Panc1 (cell line): ENCODE data around the gene SSH2. TPM values are rescaled to one million over a fixed set of nuclear protein-coding genes. Genes with fewer than 3 reads are reported as not detected.

ENCODE experiments used
- ATAC-seq: fragments of 200-7000 bp; cut with Tn5 transposase; 2 replicates; pipeline ENCODE4 v1.9.1; 2020; ENCODE audit warnings: mild to moderate bottlenecking, moderate library complexity
- BruUV-seq: library from RNA; stranded (reverse); fragments of 400-500 nt; replicated peaks from 2 replicates; lab custom pipeline; 2021; lab: Mats Ljungman, UMichigan
- CTCF ChIA-PET: fragments of 300-600 bp; sonication (Branson Sonifier 250); formaldehyde crosslinking; loops from one replicate; lab custom pipeline; 2022; ENCODE audit warnings: antibody characterized with exemption; lab: Charles Lee
- POLR2A ChIA-PET: fragments of 300-600 bp; sonication (Branson Sonifier 250); formaldehyde crosslinking; loops from one replicate; lab custom pipeline; 2022; ENCODE audit warnings: antibody characterized with exemption; lab: Charles Lee
- DNase-seq: peaks from one replicate; pipeline ENCODE4 v3.0.0-alpha.2; 2010; ENCODE audit warnings: low read depth, low spot score
- H3K27ac ChIP-seq: 2 replicates; pipeline ENCODE4 v1.5.1; 2011; ENCODE audit warnings: mild to moderate bottlenecking, low read length, inconsistent platforms
- H3K27me3 ChIP-seq: fragments of 200-500 bp; sonication (Bioruptor generic); 2 replicates; pipeline ENCODE4 v1.6.0; 2014; ENCODE audit warnings: low read length, inconsistent platforms; ENCODE audit not compliant: control insufficient read depth, insufficient read depth
- H3K36me3 ChIP-seq: fragments of 200-500 bp; sonication (Bioruptor generic); 2 replicates; pipeline ENCODE4 v1.5.1; 2014; ENCODE audit warnings: inconsistent platforms, mild to moderate bottlenecking, low read length, moderate library complexity; ENCODE audit not compliant: control insufficient read depth, insufficient read depth
- H3K4me1 ChIP-seq: 2 replicates; pipeline ENCODE4 v1.5.1; 2011; ENCODE audit warnings: inconsistent platforms, mild to moderate bottlenecking, low read length, moderate library complexity; ENCODE audit not compliant: control insufficient read depth, insufficient read depth
- H3K4me3 ChIP-seq, 2 experiments: 2 replicates each; pipeline ENCODE4 v1.5.1; 2011 to 2012; ENCODE audit warnings: low read depth in 2 of 2, low read length in 2 of 2, mild to moderate bottlenecking in 2 of 2, inconsistent platforms in 1 of 2, moderate library complexity in 1 of 2
- H3K9me3 ChIP-seq: fragments of 200-500 bp; sonication (Bioruptor generic); 2 replicates; pipeline ENCODE4 v1.5.1; 2014; ENCODE audit warnings: low read depth, mild to moderate bottlenecking, inconsistent platforms, low read length, moderate library complexity; ENCODE audit not compliant: control insufficient read depth, insufficient read depth
- POLR2AphosphoS5 ChIP-seq: IDR thresholded peaks from 2 replicates; pipeline ENCODE4 v1.6.1; 2012; ENCODE audit warnings: mild to moderate bottlenecking, low read depth, low read length, moderate library complexity
- SIN3A ChIP-seq: IDR thresholded peaks from 2 replicates; pipeline ENCODE4 v1.6.1; 2012; ENCODE audit warnings: low read depth, mild to moderate bottlenecking, low read length, moderate library complexity, borderline replicate concordance; ENCODE audit not compliant: insufficient read depth
- TCF7L2 ChIP-seq: IDR thresholded peaks from 2 replicates; pipeline ENCODE4 v1.6.1; 2011; ENCODE audit warnings: mild to moderate bottlenecking, low read depth, low read length, inconsistent platforms
- in situ Hi-C: cut with HindIII; loops from 2 replicates; pipeline ENCODE4 v1.10.0; 2016; ENCODE audit warnings: low sequenced_read_pairs, low pct_unique_long_range_greater_than_20kb
- intact Hi-C: fragments of 100-400 bp; cut with micrococcal nuclease; formaldehyde crosslinking; loops from one replicate; pipeline ENCODE4 v1.10.0; 2022; ENCODE audit not compliant: unreplicated experiment
- total RNA-seq: library from RNA; stranded (reverse); gene quantifications from one replicate; pipeline ENCODE4 v1.2.1, GENCODE V29; 2021; ENCODE audit not compliant: unreplicated experiment
- TF ChIP-seq, protein P1 (sequence below), 2 experiments: IDR thresholded peaks; 2 replicates each; pipeline ENCODE4 v1.6.1; 2011 to 2012; ENCODE audit warnings: low read depth in 2 of 2, control low read depth in 1 of 2, low read length in 1 of 2, mild to moderate bottlenecking in 1 of 2, moderate library complexity in 1 of 2; ENCODE audit not compliant: insufficient read depth in 1 of 2
- TF ChIP-seq, protein P2 (sequence below): fragments of 450-650 bp; IDR thresholded peaks from 2 replicates; pipeline ENCODE4 v1.5.1; 2017; ENCODE audit warnings: mild to moderate bottlenecking

Gene SSH2
- total RNA-seq, 1 experiment from 2014 or later: 30.6 TPM

DNA sequence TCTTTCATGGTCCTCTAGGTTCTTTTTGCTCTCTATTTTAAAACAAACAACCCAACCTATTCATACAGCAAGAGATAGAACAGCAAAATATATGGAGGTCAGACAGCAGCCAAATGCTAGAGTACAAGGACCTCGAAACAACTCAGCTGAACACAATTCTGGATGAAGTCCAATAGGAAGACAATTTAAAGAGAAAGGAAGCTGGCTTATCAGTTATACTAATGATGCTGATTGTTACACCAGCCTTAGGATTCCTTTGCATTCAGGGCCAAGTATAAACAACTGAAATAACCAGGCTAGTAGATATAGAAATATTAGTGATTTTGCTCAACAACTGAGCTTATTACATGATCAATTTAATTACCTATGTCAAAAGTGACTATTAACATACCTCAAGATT lies 2.5 kb downstream of the SSH2 start:
- Histone ChIP-seq H3K4me3 (no peak overlapping the region), H3K27ac (peak overlapping the region; percentile 95; the same call in 1 of the 2 replicates), H3K36me3 (no peaks in the 10 kb centered on the region; the same call in 1 of the 2 replicates), H3K9me3 (no peaks in the 10 kb centered on the region), H3K4me1 (peaks cover 43% of the 10 kb centered on the region), H3K27me3 (no peaks in the 10 kb centered on the region)
- no peak for ATAC-seq
- TF ChIP-seq, protein P1, sequence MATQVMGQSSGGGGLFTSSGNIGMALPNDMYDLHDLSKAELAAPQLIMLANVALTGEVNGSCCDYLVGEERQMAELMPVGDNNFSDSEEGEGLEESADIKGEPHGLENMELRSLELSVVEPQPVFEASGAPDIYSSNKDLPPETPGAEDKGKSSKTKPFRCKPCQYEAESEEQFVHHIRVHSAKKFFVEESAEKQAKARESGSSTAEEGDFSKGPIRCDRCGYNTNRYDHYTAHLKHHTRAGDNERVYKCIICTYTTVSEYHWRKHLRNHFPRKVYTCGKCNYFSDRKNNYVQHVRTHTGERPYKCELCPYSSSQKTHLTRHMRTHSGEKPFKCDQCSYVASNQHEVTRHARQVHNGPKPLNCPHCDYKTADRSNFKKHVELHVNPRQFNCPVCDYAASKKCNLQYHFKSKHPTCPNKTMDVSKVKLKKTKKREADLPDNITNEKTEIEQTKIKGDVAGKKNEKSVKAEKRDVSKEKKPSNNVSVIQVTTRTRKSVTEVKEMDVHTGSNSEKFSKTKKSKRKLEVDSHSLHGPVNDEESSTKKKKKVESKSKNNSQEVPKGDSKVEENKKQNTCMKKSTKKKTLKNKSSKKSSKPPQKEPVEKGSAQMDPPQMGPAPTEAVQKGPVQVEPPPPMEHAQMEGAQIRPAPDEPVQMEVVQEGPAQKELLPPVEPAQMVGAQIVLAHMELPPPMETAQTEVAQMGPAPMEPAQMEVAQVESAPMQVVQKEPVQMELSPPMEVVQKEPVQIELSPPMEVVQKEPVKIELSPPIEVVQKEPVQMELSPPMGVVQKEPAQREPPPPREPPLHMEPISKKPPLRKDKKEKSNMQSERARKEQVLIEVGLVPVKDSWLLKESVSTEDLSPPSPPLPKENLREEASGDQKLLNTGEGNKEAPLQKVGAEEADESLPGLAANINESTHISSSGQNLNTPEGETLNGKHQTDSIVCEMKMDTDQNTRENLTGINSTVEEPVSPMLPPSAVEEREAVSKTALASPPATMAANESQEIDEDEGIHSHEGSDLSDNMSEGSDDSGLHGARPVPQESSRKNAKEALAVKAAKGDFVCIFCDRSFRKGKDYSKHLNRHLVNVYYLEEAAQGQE (IDR thresholded peaks at IDR 0.05; ENCODE audit: insufficient read depth in 1 of 2, low read depth in 2 of 2, low read length in 1 of 2): no peak
- TF ChIP-seq, protein P2, sequence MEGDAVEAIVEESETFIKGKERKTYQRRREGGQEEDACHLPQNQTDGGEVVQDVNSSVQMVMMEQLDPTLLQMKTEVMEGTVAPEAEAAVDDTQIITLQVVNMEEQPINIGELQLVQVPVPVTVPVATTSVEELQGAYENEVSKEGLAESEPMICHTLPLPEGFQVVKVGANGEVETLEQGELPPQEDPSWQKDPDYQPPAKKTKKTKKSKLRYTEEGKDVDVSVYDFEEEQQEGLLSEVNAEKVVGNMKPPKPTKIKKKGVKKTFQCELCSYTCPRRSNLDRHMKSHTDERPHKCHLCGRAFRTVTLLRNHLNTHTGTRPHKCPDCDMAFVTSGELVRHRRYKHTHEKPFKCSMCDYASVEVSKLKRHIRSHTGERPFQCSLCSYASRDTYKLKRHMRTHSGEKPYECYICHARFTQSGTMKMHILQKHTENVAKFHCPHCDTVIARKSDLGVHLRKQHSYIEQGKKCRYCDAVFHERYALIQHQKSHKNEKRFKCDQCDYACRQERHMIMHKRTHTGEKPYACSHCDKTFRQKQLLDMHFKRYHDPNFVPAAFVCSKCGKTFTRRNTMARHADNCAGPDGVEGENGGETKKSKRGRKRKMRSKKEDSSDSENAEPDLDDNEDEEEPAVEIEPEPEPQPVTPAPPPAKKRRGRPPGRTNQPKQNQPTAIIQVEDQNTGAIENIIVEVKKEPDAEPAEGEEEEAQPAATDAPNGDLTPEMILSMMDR: no peak
- TF ChIP-seq POLR2AphosphoS5 (no peak), SIN3A (no peak), TCF7L2 (no peak)
- no TSS peak for BruUV-seq
- POLR2A ChIA-PET: interaction anchor here (0.5 kb wide), 1 partner anchor 685 kb away, joined by 3 read pairs; no protein-coding TSS in a partner anchor
- intact Hi-C loops: no loop called here
- CTCF ChIA-PET: interaction anchor here (0.6 to 1.0 kb wide), 2 partner anchors 13 to 311 kb away, joined by 4 read pairs; no protein-coding TSS in a partner anchor
- in situ Hi-C loops: no loop called here
- DNase-seq: no peak

DNA sequence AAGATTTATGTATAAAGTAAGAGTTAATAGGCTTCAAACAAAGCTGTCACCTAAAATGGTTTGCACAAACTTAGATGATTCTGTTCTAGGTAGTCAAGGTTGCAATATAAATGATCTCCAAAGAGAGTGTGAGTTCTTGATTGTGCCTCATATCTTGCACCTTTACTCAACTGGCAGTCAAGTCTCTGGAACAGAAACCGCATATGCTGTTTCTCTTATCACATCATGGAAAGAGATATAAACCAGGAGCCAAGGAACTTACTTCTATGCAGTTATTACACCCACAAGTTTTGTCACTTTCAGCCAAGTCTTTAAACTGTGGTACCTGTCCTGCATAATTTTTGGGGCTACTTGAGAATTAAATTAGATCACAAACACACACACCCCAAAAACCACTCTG lies 5.2 kb downstream of the SSH2 start:
- CTCF ChIA-PET: no interaction called here
- no TSS peak for BruUV-seq
- no peak for ATAC-seq
- H3K9me3 ChIP-seq: no peaks in the 10 kb centered on the region
- intact Hi-C loops: no loop called here
- TF ChIP-seq POLR2AphosphoS5: no peak
- TF ChIP-seq, protein P1 (IDR thresholded peaks at IDR 0.05; ENCODE audit: insufficient read depth in 1 of 2, low read depth in 2 of 2, low read length in 1 of 2): 0 out of 4 replicates have a peak, but pooled peaks of 1 of the 2 experiments have one; percentile 8
- H3K27me3 ChIP-seq: no peaks in the 10 kb centered on the region
- POLR2A ChIA-PET: interaction anchor here (0.7 kb wide), 1 partner anchor 202 kb away, joined by 6 read pairs; no protein-coding TSS in a partner anchor
- no peaks in the 10 kb centered on the region; the same call in 1 of the 2 replicates for H3K36me3 ChIP-seq
- DNase-seq: no peak
- no peak overlapping the region for H3K4me3 ChIP-seq
- H3K27ac ChIP-seq: no peak overlapping the region
- in situ Hi-C loops: no loop called here
- peaks cover 30% of the 10 kb centered on the region for H3K4me1 ChIP-seq
